Adrenal gland (tissue), 5 donors: ENCODE results near the gene LLGL2.

Experiments used
- CTCF ChIP-seq, 6 experiments: fragments of 450-650 bp in 4 of 6; fragments of 200-600 bp in 2 of 6; sonication (generic) in 1 of 6; IDR thresholded peaks; 1 replicate in 5 of 6; 2 replicates in 1 of 6; pipeline versions ENCODE4 v1.5.1 to v1.8.0; 2016 to 2021; ENCODE audit warnings: antibody characterized with exemption in 6 of 6, mild to moderate bottlenecking in 2 of 6, moderate library complexity in 1 of 6
- POLR2A ChIP-seq, 2 donors: fragments of 450-650 bp; IDR thresholded peaks; one replicate each; pipeline ENCODE4 v1.6.1; 2017; ENCODE audit warnings: antibody characterized with exemption in 2 of 2, mild to moderate bottlenecking in 2 of 2, moderate library complexity in 1 of 2
- donor health status: DM: no; HTN: no; CAD: no.

GRCh38 chr17:75488693-75489510 is 36.6 kb upstream of the LLGL2 start:
- TF ChIP-seq POLR2A (IDR thresholded peaks at IDR 0.05): no peak
- TF ChIP-seq CTCF (IDR thresholded peaks at IDR 0.05): no peak
